ENCODE measurements around the gene MCC.

- no peak for TF ChIP-seq PATZ1 (CRISPR knock-in tag; IDR thresholded peaks at IDR 0.05; ENCODE audit: borderline replicate concordance)
- no peak for TF ChIP-seq GLIS3 (CRISPR knock-in tag; IDR thresholded peaks at IDR 0.05)
- TF ChIP-seq TSHZ2 (CRISPR knock-in tag; IDR thresholded peaks at IDR 0.05) = no peak
- no peak for TF ChIP-seq CREB5 (CRISPR knock-in tag; IDR thresholded peaks at IDR 0.05; ENCODE audit: low read depth)
- no peak for TF ChIP-seq POU6F1 (CRISPR knock-in tag; IDR thresholded peaks at IDR 0.05; ENCODE audit: borderline replicate concordance, low read depth)
Observed at GRCh38 chr5:113480243-113480642, 8.0 kb downstream of the MCC start.
